Colonic mucosa (tissue), 4 donors: ENCODE data around the gene SIGLEC1. TPM values are rescaled to one million over a fixed set of nuclear protein-coding genes. Genes with fewer than 3 reads are reported as not detected.

ENCODE experiments used
- DNase-seq: peaks from one replicate; pipeline ENCODE4 v3.0.0-alpha.2; 2020
- H3K27ac ChIP-seq: fragments of 200-600 bp; one replicate; pipeline ENCODE4 v1.8.0; 2021
- H3K27me3 ChIP-seq: fragments of 200-600 bp; one replicate; pipeline ENCODE4 v1.8.0; 2021
- H3K36me3 ChIP-seq: fragments of 200-600 bp; one replicate; pipeline ENCODE4 v1.8.0; 2021
- H3K4me1 ChIP-seq: fragments of 200-600 bp; one replicate; pipeline ENCODE4 v1.8.0; 2021; ENCODE audit warnings: mild to moderate bottlenecking
- H3K4me3 ChIP-seq: fragments of 200-600 bp; one replicate; pipeline ENCODE4 v1.8.0; 2021
- H3K9ac ChIP-seq, 2 donors: one replicate each; pipeline ENCODE4 v1.7.0; 2013; ENCODE audit warnings: control low read depth in 2 of 2, low read depth in 2 of 2, low read length in 2 of 2
- H3K9me3 ChIP-seq: fragments of 200-600 bp; one replicate; pipeline ENCODE4 v1.8.0; 2021
- intact Hi-C: fragments of 100-400 bp; cut with DNase I; formaldehyde crosslinking; loops from one replicate; pipeline ENCODE4 v1.14.1; 2022
- total RNA-seq, 2 donors: library from RNA; stranded (reverse); fragmentation: NEBNext Ultra II Directional in 1 of 2; extraction: Animal tissue kit (Norgen Biotek cat#: 25700) in 1 of 2; gene quantifications; one replicate each; pipeline ENCODE4 v1.2.1, GENCODE V29; 2021
- TF ChIP-seq, protein P1 (sequence below): fragments of 200-600 bp; IDR thresholded peaks from one replicate; pipeline ENCODE4 v1.8.0; 2022; ENCODE audit warnings: antibody characterized with exemption, mild to moderate bottlenecking
- donor health status: healthy.
- donor health status: DM: no; HTN: no; CAD: no.
- donor health status: DM: no; HTN: no; CAD: no.

Gene SIGLEC1
- total RNA-seq, 2 donors from 2014 or later, result 2.5 to 4.6 TPM

DNA sequence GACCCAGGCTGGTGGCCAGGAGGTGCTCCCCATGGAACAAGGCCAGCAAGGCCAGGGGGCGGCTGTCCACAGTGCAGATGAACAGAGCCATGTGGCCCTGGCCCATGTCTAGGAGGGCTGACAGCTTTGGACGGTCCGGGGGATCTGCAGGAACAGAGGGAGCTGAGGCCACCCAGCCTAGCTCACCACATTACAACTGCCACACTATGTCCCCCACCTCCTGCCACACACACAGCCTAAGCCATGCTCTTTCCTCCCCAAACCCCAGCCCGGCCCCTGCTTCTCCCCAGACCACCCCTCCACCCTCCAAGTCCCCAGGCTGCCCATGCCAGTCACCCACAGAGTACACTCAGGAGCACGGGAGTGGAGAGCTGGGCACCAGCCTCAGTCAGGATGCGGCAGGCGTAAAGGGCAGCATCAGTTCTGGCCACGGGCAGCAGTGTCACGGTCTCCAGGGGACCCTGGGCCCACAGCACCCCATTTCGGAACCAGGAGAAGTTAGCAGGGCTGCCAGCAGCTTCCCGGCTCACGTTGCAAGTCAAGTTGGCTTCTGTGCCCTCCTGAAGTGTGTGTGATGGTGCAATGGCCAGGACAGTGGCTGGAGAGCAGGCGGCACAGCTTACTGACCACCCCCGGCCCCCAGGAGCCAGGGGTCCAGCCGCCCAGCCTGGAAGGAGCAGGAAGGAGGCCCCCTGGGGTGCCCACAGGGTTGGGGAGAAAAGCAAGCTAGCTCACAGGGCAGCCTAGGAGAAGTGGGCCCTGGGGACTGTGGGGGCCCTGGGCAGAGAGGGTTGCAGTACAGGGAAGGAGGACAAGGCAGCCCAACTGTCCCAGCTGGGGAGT lies 15.4 kb downstream of the SIGLEC1 start:
- Histone ChIP-seq H3K9ac (no peak overlapping the region), H3K4me1 (no peaks in the 10 kb centered on the region), H3K4me3 (no peak overlapping the region), H3K27ac (no peak overlapping the region), H3K36me3 (no peaks in the 10 kb centered on the region), H3K27me3 (no peaks in the 10 kb centered on the region), H3K9me3 (no peaks in the 10 kb centered on the region)
- no peak for DNase-seq
- intact Hi-C loops, result no loop called here
- TF ChIP-seq, protein P1, sequence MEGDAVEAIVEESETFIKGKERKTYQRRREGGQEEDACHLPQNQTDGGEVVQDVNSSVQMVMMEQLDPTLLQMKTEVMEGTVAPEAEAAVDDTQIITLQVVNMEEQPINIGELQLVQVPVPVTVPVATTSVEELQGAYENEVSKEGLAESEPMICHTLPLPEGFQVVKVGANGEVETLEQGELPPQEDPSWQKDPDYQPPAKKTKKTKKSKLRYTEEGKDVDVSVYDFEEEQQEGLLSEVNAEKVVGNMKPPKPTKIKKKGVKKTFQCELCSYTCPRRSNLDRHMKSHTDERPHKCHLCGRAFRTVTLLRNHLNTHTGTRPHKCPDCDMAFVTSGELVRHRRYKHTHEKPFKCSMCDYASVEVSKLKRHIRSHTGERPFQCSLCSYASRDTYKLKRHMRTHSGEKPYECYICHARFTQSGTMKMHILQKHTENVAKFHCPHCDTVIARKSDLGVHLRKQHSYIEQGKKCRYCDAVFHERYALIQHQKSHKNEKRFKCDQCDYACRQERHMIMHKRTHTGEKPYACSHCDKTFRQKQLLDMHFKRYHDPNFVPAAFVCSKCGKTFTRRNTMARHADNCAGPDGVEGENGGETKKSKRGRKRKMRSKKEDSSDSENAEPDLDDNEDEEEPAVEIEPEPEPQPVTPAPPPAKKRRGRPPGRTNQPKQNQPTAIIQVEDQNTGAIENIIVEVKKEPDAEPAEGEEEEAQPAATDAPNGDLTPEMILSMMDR, result no peak

DNA sequence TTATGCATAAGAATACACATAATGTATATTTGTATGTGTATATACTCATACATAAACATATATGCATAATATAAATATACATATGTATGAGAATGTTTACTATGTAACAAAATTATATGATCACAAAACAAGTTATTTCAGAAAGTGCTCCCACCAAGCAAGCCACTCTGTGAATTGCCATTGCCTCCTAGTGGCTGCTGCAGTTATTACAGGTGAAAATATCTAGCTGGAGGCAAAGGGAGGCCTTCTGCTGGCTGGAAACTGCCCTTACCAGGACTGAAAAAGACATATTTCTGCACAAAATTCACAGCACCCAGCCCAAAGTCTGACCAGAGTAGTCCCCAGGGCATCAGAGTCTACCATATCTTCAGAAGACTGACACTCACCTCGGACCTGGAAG lies 16.2 kb downstream of the SIGLEC1 start:
- intact Hi-C loops, result no loop called here
- no peak for DNase-seq
- TF ChIP-seq, protein P1, result no peak
- H3K27me3 ChIP-seq, result no peaks in the 10 kb centered on the region
- no peaks in the 10 kb centered on the region for H3K36me3 ChIP-seq
- no peaks in the 10 kb centered on the region for H3K4me1 ChIP-seq
- H3K9ac ChIP-seq, result no peak overlapping the region
- H3K9me3 ChIP-seq, result no peaks in the 10 kb centered on the region
- no peak overlapping the region for H3K4me3 ChIP-seq
- H3K27ac ChIP-seq, result no peak overlapping the region

DNA sequence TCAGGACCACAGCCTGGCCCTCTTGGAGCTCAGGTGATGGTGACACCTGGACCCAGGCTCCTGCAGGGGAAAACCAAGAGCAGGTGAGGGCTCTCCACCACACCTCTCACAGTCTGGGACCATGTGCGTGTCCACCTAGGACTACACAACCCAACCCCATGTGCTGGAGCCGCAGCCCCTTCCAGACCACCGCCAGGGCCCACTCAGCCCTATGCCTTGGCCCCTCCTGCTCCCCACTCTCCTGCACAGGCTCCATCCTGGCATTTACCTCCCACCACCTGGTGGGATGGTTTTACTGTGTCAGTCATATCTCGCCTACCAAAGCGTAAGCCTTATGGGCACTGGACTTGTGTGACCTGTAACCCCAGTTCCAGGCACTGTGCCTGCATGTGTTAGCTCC lies 17.5 kb downstream of the SIGLEC1 start:
- no peaks in the 10 kb centered on the region for H3K27me3 ChIP-seq
- DNase-seq, result no peak
- intact Hi-C loops, result no loop called here
- TF ChIP-seq, protein P1, result no peak
- no peak overlapping the region for H3K27ac ChIP-seq
- no peak overlapping the region for H3K4me3 ChIP-seq
- no peak overlapping the region for H3K9ac ChIP-seq
- no peaks in the 10 kb centered on the region for H3K9me3 ChIP-seq
- no peaks in the 10 kb centered on the region for H3K4me1 ChIP-seq
- H3K36me3 ChIP-seq, result no peaks in the 10 kb centered on the region

- Histone ChIP-seq H3K9ac (no peak overlapping the region), H3K27me3 (no peaks in the 10 kb centered on the region), H3K4me3 (no peak overlapping the region), H3K36me3 (no peaks in the 10 kb centered on the region), H3K4me1 (no peaks in the 10 kb centered on the region), H3K9me3 (no peaks in the 10 kb centered on the region), H3K27ac (no peak overlapping the region)
- DNase-seq, result no peak
- TF ChIP-seq, protein P1, result no peak
- intact Hi-C loops, result no loop called here
Measured at GRCh38 chr20:3693376-3693775, 19.0 kb downstream of the SIGLEC1 start.

DNA sequence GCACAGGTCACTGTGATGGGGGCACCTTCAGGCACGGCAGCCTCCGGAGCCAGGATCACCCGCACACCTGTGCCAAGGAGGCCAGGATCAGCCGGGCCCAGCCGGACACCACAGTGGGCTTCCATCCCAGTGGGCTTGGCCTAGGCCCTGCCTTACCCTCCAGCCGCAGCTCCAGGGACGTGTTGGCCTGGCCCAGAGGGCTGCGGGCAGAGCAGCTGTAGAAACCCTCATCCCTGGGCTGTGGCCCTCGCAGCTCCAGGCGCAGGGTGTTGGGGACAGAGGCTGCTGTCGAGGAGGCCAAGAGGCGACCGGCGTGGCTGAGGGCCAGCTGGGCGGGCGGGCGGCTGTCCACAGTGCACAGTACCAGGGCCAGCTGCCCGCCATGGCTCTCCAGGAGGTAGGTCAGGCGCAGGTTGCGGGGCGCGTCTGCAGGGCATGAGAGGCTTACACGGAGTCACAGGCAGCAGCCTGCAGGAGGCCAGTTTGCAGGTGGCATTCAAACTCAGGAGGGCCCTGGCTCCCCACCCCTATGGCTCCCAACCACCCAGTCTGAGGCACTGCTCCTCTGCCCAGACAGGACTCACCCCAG lies 19.6 kb downstream of the SIGLEC1 start:
- no peak overlapping the region for H3K4me3 ChIP-seq
- H3K27me3 ChIP-seq, result no peaks in the 10 kb centered on the region
- intact Hi-C loops, result no loop called here
- no peaks in the 10 kb centered on the region for H3K4me1 ChIP-seq
- no peak overlapping the region for H3K27ac ChIP-seq
- H3K9ac ChIP-seq, result no peak overlapping the region
- no peak for DNase-seq
- H3K9me3 ChIP-seq, result no peaks in the 10 kb centered on the region
- TF ChIP-seq, protein P1, result no peak
- no peaks in the 10 kb centered on the region for H3K36me3 ChIP-seq
